Hepatocyte (in vitro differentiated cells): ENCODE measurements around the gene NKAPD1. TPM values are rescaled to one million over a fixed set of nuclear protein-coding genes. Genes with fewer than 3 reads are reported as not detected.

Experiments
- DNase-seq: peaks from one replicate; pipeline ENCODE4 v3.0.0-alpha.2; 2016; ENCODE audit warnings: low spot score
- H2AFZ ChIP-seq: fragments of 200-600 bp; sonication (generic); 2 replicates; pipeline ENCODE4 v1.6.0; 2016; ENCODE audit warnings: antibody characterized with exemption, mild to moderate bottlenecking
- H3K27ac ChIP-seq: fragments of 200-600 bp; sonication (generic); 2 replicates; pipeline ENCODE4 v1.5.1; 2016; ENCODE audit warnings: mild to moderate bottlenecking
- H3K27me3 ChIP-seq: fragments of 200-600 bp; sonication (generic); 2 replicates; pipeline ENCODE4 v1.6.1; 2016
- H3K36me3 ChIP-seq: fragments of 200-600 bp; sonication (generic); replicated peaks from 2 replicates; pipeline ENCODE4 v1.5.1; 2016; ENCODE audit warnings: low read depth; ENCODE audit not compliant: insufficient read depth
- H3K4me1 ChIP-seq: fragments of 200-600 bp; sonication (generic); 2 replicates; pipeline ENCODE4 v1.5.1; 2016; ENCODE audit warnings: mild to moderate bottlenecking, moderate library complexity; ENCODE audit not compliant: insufficient read depth
- H3K4me2 ChIP-seq: fragments of 200-600 bp; sonication (generic); 2 replicates; pipeline ENCODE4 v1.6.0; 2016
- H3K4me3 ChIP-seq: fragments of 200-600 bp; sonication (generic); 2 replicates; pipeline ENCODE4 v1.5.1; 2016; ENCODE audit warnings: mild to moderate bottlenecking
- H3K79me2 ChIP-seq: fragments of 200-600 bp; sonication (generic); 2 replicates; pipeline ENCODE4 v1.6.0; 2017; ENCODE audit warnings: mild to moderate bottlenecking
- H3K9me2 ChIP-seq: fragments of 200-600 bp; sonication (generic); replicated peaks from 2 replicates; pipeline ENCODE4 v1.6.0; 2017; ENCODE audit warnings: mild to moderate bottlenecking; ENCODE audit not compliant: insufficient read depth
- H3K9me3 ChIP-seq: fragments of 200-600 bp; sonication (generic); 2 replicates; pipeline ENCODE4 v1.5.1; 2016; ENCODE audit warnings: low read depth, mild to moderate bottlenecking
- H4K20me1 ChIP-seq: fragments of 200-600 bp; sonication (generic); 2 replicates; pipeline ENCODE4 v1.6.0; 2016; ENCODE audit warnings: mild to moderate bottlenecking; ENCODE audit not compliant: insufficient read depth, poor library complexity, severe bottlenecking
- EZH2 ChIP-seq: fragments of 200-600 bp; sonication (generic); IDR thresholded peaks from 2 replicates; pipeline ENCODE4 v1.6.1; 2016; ENCODE audit warnings: antibody characterized with exemption, mild to moderate bottlenecking, borderline replicate concordance
- EZH2phosphoT487 ChIP-seq: fragments of 200-600 bp; sonication (generic); IDR thresholded peaks from one replicate; pipeline ENCODE4 v1.6.1; 2018; ENCODE audit warnings: antibody characterized with exemption, mild to moderate bottlenecking, low read depth, moderate library complexity; ENCODE audit not compliant: unreplicated experiment, severe bottlenecking
- WGBS: methylation state at CpG from one replicate; pipeline ENCODE4 v1.1.6; 2016; ENCODE audit warnings: low lambda C conversion rate; ENCODE audit errors: missing lambda C conversion rate; 5-methylcytosine and 5-hydroxymethylcytosine counted together
- polyA plus RNA-seq: library from polyadenylated mRNA; unstranded; fragments of >200 nt; fragmentation: Nextera tagmentation; extraction: Ambion mirVana; gene quantifications from 2 replicates; pipeline ENCODE4 v1.2.1, GENCODE V29; 2016
- total RNA-seq: library from RNA; depleted of rRNA; stranded (reverse); fragments of >200 nt; gene quantifications from 2 replicates; pipeline ENCODE4 v1.2.3, GENCODE V29; 2014
- TF ChIP-seq, protein P1 (sequence below): fragments of 200-600 bp; sonication (generic); IDR thresholded peaks from 2 replicates; pipeline ENCODE4 v1.5.1; 2016; ENCODE audit warnings: antibody characterized with exemption, mild to moderate bottlenecking; ENCODE audit not compliant: poor library complexity

The NKAPD1 gene
- total and polyA plus RNA-seq, 2 experiments from 2014 or later, result 8.8 to 21.2 TPM

DNA sequence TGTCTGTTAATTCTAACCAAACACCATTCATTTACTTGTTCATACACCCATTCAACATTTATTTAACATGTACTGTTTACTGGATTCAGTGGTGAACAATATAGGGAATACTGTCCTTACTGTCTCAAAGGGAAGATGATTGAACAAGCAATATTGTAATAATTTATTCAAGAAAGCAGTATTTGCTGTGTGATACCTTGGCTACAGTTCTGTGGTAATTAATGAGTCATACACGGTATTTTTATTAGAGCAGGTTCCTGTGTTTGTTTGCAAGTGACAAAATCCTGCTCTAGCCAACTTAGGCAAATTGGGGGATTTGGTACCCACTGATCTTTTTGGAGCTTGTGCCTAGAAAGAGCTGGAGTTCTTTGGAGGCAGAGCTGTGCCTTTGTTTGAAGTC, 16.0 kb upstream of the NKAPD1 start:
- H3K9me3 ChIP-seq, result no peaks in the 10 kb centered on the region
- no peak overlapping the region for H2AFZ ChIP-seq
- 95% methylated on average over 1 of the region's 1 CpG for WGBS
- DNase-seq, result no peak
- H3K27ac ChIP-seq, result no peak overlapping the region
- no peaks in the 10 kb centered on the region for H3K9me2 ChIP-seq
- H3K79me2 ChIP-seq, result no peaks in the 10 kb centered on the region
- TF ChIP-seq EZH2phosphoT487, result no peak
- TF ChIP-seq, protein P1, sequence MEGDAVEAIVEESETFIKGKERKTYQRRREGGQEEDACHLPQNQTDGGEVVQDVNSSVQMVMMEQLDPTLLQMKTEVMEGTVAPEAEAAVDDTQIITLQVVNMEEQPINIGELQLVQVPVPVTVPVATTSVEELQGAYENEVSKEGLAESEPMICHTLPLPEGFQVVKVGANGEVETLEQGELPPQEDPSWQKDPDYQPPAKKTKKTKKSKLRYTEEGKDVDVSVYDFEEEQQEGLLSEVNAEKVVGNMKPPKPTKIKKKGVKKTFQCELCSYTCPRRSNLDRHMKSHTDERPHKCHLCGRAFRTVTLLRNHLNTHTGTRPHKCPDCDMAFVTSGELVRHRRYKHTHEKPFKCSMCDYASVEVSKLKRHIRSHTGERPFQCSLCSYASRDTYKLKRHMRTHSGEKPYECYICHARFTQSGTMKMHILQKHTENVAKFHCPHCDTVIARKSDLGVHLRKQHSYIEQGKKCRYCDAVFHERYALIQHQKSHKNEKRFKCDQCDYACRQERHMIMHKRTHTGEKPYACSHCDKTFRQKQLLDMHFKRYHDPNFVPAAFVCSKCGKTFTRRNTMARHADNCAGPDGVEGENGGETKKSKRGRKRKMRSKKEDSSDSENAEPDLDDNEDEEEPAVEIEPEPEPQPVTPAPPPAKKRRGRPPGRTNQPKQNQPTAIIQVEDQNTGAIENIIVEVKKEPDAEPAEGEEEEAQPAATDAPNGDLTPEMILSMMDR, result no peak
- no peak for TF ChIP-seq EZH2
- H3K4me1 ChIP-seq, result no peaks in the 10 kb centered on the region
- H4K20me1 ChIP-seq, result no peaks in the 10 kb centered on the region
- H3K27me3 ChIP-seq, result no peaks in the 10 kb centered on the region
- H3K4me2 ChIP-seq, result no peak overlapping the region
- H3K4me3 ChIP-seq, result no peak overlapping the region
- no peaks in the 10 kb centered on the region for H3K36me3 ChIP-seq

DNA sequence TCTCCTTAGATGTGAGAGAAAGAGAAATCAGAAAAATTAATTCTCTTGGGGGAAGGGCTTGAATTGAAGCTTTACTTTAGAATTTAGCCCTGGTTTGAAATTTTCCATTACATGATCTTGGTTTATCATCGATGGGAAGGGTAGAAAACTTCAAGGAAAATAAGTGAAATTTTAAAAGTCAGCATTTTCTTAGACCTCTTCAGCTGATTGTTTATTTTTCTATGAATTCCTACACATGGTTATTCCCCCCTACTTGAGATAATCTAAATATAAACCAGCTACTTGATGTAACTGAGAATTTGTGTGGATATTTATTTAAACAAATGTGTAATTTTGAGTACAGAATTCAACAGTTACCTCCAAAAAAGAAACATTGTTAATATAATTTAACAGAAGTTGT, 11.2 kb upstream of the NKAPD1 start:
- H3K9me2 ChIP-seq, result no peaks in the 10 kb centered on the region
- no peaks in the 10 kb centered on the region for H3K36me3 ChIP-seq
- no peak overlapping the region for H3K4me2 ChIP-seq
- H3K27ac ChIP-seq, result no peak overlapping the region
- H3K4me1 ChIP-seq, result no peaks in the 10 kb centered on the region
- H3K27me3 ChIP-seq, result no peaks in the 10 kb centered on the region
- no peaks in the 10 kb centered on the region for H3K9me3 ChIP-seq
- no peak overlapping the region for H3K4me3 ChIP-seq
- H4K20me1 ChIP-seq, result no peaks in the 10 kb centered on the region
- no peak for DNase-seq
- no peaks in the 10 kb centered on the region for H3K79me2 ChIP-seq
- WGBS, result 86% methylated on average over 1 of the region's 1 CpG
- no peak overlapping the region for H2AFZ ChIP-seq
- TF ChIP-seq EZH2phosphoT487, result no peak
- TF ChIP-seq EZH2, result no peak
- TF ChIP-seq, protein P1, result no peak

DNA sequence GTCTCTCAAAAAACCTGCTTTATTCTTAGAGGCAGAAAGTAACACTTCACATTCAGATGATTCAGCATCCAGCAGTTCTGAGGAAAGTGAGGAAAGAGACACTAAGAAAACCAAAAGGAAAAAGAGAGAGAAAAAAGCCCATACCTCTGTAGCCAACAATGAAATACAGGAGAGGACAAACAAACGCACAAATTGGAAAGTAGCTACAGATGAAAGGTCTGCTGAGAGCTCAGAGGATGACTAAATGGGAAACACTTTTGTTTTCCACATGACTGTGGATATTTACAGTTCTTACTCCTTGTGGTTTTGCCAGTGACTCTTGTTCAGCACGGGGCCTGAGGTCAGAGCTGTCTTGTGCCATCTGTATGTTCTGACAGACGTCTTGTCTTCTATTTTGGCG, 8.6 kb downstream of the NKAPD1 start:
- Histone ChIP-seq H4K20me1 (no peaks in the 10 kb centered on the region), H3K9me3 (no peaks in the 10 kb centered on the region), H3K79me2 (peaks cover 25% of the 10 kb centered on the region), H3K27ac (no peak overlapping the region), H3K9me2 (no peaks in the 10 kb centered on the region), H3K4me3 (no peak overlapping the region), H3K4me1 (peaks cover 12% of the 10 kb centered on the region), H3K4me2 (no peak overlapping the region), H2AFZ (no peak overlapping the region), H3K36me3 (no peaks in the 10 kb centered on the region), H3K27me3 (no peaks in the 10 kb centered on the region)
- TF ChIP-seq, protein P1, result no peak
- TF ChIP-seq EZH2phosphoT487 (no peak), EZH2 (no peak)
- no peak for DNase-seq
- WGBS, result 88% methylated on average over 4 of the region's 4 CpGs

DNA sequence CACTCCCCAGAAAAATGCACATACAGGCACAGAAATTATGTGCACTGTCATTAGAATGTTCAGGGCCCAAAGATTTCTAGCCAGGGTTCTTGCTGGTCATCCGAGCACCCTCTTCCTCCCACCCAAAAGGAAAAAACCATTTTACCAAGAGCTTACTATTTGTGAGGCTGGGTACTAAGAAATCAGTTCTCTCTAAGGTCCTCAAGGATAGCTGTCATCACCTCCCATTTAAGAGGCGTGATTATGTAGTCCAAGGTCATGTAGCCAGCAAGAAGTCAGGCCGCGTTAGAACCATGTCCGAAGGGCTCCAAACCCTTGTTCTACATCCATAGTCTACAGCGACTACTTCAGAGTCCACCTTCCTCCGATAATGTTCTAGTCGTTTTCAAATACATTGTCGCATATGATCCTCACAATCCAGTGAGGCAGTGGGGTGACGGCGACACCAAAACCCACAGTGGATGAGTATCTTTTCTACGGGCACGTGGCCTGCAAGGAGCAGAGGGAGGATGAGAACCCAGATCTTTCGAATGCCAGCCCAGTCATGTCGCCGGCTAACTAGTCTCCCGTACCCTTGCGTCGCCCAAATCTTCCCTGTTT, 11.8 kb downstream of the NKAPD1 start:
- TF ChIP-seq, protein P1, result no peak
- TF ChIP-seq EZH2phosphoT487 (no peak), EZH2 (no peak)

More for the DNA sequence above, 11.8 kb downstream of the NKAPD1 start:
- DNase-seq, result peak; percentile 27
- peaks cover 3% of the 10 kb centered on the region for H3K36me3 ChIP-seq
- no peaks in the 10 kb centered on the region for H3K9me2 ChIP-seq
- WGBS, result 5% methylated on average over 19 of the region's 19 CpGs
- H3K9me3 ChIP-seq, result no peaks in the 10 kb centered on the region
- peak overlapping the region; percentile 64 for H3K4me3 ChIP-seq
- peaks cover 49% of the 10 kb centered on the region for H3K79me2 ChIP-seq
- H3K4me2 ChIP-seq, result peak overlapping the region; percentile 96
- H3K4me1 ChIP-seq, result peaks cover 14% of the 10 kb centered on the region
- H4K20me1 ChIP-seq, result peaks cover 4% of the 10 kb centered on the region
- peak overlapping the region; percentile 63 for H2AFZ ChIP-seq
- H3K27me3 ChIP-seq, result no peaks in the 10 kb centered on the region
- peak overlapping the region; percentile 45 for H3K27ac ChIP-seq
